ENCODE data around the gene MCM3AP. TPM values are rescaled to one million over a fixed set of nuclear protein-coding genes. Genes with fewer than 3 reads are reported as not detected.

The MCM3AP gene
- polyA plus RNA-seq, 1 experiment, result 31.6 TPM

Other genes starting within 250 kb of the MCM3AP start
- 412 and 665 TPM in 2 replicates for gene COL6A2, start 187.5 kb downstream of the MCM3AP start, polyA plus RNA-seq (2011; rRNA removed)
- gene FTCD, start 130.0 kb downstream of the MCM3AP start, polyA plus RNA-seq (2011; rRNA removed), result 0.05 and 0.06 TPM in 2 replicates
- gene SPATC1L, start 101.2 kb downstream of the MCM3AP start, polyA plus RNA-seq (2011; rRNA removed), result 5.6 and 8.4 TPM in 2 replicates
- 34.6 and 59.9 TPM in 2 replicates for gene LSS, start 56.8 kb downstream of the MCM3AP start, polyA plus RNA-seq (2011; rRNA removed)
- gene YBEY, start 731 bp upstream of the MCM3AP start, polyA plus RNA-seq (2011; rRNA removed), result 15.8 and 22.7 TPM in 2 replicates
- gene C21orf58, start 38.3 kb upstream of the MCM3AP start, polyA plus RNA-seq (2011; rRNA removed), result 2.5 and 4.1 TPM in 2 replicates
- gene PCNT, start 38.5 kb upstream of the MCM3AP start, polyA plus RNA-seq (2011; rRNA removed), result 8.2 and 11.0 TPM in 2 replicates
- gene DIP2A, start 173.3 kb upstream of the MCM3AP start, polyA plus RNA-seq (2011; rRNA removed), result 13.2 and 18.7 TPM in 2 replicates

Data from BJ (cell line).